GM21390 (cell line): ENCODE data around the gene SRC.

ENCODE experiments used
- ATAC-seq: cut with Tn5 transposase; IDR thresholded peaks from one replicate; pipeline ENCODE4 v1.9.1; 2021; ENCODE audit not compliant: unreplicated experiment

Gene SRC

DNA sequence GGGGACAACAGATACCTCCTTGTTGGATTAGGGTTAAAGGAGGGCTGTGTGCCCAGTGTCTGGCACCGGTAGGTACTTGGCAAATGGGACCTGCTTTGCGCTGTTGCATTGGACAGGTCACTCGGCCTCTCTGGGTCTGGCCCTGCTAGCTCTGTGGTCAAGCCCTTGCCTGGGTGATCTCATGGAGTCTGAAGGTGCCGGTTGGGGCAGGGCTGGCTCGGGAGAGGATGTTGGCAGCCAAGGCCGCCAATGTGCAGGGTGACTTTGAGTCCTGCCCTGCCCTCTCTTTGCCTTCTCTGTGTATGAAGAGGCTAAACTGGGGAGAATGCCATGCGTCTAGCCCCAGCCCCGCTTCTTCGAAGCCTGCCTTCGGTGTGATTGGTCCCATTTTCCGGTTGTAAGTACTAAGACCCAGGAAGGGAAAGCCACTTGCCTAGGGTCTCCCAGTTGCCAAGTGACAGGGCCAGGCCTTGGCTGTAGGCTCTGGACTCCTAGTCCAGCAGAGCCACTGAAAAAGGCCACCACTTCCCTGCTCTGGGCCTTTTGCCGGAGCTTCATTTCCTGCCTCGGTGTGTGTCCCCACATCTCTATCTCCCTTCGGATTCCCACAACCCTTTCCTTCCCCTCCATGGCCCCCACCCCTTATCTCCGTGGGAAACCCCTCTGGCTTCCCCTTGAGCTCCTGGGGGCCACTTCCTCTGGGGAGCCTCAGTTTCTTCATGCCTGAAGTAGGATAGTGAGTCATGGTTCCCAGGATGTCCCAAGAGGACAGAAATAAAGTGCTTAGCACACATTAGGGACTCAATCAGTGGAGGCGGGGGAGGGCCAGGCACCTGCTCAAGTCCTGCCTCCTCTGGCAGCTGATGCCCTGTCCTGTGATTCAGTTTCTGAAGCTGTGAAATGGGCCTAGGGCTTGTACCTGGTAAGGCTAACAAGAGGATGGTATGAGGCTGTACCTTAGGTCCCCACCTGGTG, 3.9 kb downstream of the SRC start:
- no peak for ATAC-seq

DNA sequence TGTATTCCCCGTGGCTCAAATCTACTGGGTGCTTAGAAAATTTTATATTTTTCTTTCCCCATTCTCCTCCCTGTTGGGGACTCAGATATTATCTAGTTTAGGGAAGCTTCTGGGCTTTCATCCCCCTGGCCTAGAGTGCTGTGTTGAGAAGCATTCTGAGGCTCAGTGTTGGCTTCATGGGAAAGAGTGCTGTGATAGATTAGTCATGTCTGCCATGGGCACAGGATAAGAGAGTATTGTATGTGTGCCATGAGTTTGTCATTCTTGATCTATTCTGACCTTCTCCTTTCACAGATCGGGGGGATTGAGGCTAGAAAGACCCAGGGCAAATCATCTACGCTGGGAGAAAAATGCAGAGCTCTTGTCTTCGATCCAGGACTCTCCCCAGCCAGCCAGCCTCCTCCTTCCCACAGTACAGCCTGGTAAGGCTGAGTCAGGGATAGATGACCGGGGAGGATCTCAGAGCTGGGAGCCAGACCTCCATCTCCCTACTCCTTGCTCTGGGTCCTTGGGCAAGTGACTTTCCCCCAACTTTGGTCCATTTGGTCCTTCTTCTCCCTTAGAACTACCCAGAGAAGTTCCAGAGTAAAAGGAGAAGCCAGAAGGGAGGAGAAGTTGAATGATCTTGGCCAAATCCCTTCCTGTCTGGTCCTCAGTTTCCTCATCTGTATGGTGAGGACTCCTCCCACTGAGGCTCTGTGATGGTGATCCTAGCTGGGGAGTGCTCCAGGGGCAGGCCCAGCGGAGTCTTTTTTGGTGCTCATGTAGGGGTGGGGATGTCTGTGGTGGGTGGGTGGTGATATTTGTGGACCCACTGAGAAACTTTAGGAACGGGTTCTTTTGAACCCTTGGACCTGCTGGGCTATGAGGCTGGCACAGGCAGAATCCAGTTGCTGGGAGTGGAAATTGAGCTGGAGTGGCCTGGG, 5.0 kb downstream of the SRC start:
- ATAC-seq: no peak

DNA sequence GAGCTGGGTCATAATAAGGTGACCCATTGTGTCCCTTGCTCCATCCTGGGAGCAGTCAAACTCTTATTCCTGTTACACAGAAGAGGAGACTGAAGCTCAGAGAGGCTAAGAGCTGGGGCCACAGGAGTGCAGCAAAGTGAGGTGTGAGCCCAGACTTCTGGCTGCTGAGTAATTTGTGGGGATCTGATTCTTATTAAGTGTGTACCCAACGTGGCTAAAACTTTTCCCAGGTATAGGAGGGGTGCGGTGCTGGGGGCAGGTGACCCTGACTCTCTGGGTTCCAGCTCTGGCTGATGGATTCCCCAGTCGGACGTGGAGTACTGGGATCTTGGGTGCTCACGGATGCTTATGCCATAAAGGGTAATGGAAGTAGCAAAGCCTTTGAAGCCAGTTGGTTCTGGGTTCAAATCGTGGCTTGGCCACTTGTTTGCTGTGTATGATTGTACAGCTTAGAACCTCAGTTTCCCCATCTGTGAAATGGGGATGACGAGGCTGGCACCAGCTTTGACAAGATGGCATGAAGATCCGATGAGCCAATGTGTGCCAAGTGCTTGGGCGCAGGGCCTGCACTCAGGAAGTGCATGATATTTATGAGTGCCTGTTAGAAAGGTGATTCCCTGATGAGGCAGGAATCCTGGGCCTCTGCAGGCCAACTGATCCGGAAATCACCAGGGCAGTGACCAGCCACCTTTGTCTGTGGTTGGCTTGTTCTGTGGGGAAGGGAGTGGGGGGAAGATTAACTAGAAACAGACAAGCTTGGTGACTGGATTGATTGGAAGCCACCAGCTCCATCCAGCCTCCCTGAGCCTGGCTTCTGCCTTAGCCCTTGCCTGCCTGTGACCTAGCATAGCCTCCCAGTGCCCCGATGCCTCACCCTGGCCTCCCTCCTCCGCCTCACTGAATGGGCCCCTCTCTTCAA, 6.0 kb downstream of the SRC start:
- no peak for ATAC-seq

DNA sequence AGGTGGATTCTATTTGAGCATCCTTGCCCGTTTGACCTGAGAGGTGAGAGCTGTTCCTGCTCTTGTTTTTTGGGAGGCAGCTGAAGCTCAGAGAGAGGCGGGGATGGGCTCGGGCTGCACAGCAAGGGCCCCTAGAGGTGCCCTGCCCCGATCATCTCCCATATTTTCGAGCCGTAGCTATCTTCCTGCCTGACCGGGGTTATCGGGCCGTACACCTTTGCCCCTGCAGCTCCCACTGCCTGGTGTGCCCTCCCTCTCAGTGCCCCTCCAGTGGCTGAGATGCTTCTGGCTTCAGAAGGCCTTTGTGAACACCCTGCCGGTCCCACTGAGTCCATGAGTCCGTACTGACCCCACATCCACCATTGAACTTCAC, 6.7 kb downstream of the SRC start:
- no peak for ATAC-seq

DNA sequence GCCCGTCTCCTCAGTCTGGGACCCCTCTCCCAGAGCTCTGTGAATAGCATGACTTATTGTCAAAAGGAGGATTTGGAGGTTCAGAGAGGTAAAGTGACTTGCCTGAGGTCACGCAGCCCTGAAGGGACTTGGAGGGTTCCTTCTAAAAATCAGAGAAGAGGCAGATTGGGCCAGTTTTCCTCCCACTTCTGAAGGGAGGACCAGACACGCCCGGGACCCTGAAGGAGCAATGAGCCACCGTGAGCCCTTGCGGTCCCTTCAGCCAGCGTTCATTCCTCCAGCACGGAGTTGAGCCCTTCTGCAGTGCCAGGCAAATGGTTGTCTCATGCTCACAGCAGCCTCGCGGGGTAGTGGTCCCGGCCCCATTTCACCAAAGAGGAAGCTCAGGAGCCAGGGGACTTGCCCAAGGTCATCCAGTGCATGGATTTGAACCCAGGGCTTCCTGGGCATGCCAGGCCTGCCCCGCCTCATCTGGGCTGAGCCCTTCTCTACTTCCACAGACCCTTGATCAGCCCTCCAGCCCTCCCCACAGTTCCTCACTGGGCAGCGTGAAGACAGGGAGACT, 7.4 kb downstream of the SRC start:
- ATAC-seq: no peak

DNA sequence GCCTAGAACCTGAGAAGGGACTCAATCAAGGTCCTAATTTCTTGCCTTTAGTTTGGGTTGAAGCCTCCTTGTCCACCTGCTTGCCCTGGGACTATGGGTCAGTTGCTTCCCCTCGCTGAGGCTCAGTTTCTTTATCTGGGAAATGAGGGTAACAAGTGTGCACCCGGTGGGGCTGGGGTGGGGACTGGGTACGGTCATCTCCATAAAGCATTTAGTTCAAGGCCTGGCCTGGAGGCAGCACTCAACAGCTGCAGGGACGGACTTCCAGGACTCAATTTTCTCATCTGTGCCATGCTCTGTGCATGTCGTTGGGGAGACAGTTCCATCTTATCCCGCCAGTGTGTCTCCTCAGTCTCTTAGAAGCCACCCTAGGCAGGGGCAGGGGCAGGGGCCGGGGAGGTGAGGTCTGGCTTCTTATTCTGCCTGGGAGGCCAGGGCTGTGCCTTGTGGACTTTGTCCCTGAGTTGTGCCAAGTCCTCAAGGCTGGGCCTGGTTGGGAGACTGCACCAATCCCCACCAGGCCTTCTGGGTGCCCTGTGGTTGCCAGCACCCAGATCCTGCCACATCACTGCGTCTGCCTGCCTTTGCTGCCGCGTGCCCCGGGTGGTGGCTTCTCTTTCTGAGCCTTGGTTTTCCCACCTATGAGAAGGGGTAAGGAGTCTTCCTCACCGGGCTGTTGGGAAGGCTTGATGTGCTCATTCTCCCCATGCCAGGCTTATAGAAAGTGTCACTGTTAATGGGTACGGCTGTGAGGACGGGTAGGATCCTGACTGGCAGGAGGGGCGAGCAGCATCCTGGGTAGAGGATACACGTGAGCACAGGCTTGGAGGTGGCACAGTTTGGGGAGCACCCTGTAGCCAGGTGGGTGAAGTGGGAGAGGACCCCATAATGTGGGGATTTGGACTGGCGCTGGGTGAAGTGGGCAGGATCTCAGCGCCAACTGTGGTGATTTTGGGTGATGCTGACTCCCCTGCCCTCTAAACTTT, 8.6 kb downstream of the SRC start:
- ATAC-seq: no peak

DNA sequence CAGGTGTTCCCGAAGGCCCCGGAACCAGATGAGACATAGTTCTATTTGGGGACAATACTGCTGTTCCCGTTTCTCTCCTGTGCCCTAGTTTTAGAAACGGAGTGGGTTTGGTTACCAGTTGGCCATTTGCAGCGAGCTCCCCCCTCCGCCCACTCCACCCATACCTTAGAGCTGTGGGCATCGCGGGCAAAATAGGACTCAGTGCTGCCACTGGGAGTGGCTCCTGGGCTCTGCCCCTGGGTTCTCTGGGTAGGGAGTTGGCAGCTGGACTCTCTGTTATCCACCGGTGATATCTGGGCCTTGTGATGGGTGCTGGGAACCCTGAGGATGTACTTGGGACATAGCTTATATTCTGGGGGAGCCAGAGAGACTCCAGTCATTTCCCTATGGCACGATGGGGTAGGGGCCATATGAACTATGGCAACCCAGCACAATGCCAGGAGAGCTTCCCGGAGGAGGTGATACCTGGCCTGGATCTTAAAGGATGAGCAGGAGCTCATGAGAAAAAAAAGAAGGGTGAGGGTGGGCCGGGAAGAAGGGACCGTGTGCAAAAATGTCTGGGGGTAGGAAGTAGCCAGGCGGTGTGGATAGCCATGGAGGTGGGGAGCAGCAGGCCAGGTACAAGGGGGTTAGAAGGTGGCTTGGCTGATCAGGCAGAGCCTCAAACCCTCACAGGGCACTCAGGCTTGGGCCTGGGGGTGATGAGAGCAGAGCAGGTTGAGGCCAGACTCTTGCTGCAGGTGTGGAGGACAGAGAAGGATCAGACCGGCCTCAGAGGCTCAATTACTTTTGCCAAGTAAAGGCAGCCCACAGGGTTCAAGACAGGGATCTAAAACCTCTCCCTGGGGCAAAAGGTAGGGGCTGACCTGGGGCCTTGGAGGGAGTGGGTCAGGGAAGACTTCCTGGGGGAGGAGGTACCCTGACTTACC, 9.6 kb downstream of the SRC start:
- ATAC-seq: no peak

DNA sequence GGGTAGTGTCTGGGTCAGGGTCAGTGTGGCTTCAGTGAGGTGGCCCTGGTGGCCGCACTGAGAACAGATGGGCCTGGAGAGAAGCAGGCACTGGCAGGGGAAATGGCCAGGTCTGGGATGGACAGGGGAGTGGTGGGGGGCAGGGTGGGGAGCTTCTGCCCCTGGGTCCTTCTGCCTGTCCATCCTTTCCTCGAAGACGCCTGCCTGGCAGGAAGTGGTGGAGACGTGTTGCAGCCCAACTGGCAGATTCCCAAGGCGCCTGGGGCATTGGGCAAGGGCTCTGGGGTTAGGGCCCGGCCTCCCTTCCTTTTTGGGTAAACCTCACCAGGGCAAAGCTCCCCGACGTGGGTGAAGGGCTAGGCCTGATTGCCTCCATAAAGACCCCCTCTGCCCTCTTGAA, 10.4 kb downstream of the SRC start:
- no peak for ATAC-seq

DNA sequence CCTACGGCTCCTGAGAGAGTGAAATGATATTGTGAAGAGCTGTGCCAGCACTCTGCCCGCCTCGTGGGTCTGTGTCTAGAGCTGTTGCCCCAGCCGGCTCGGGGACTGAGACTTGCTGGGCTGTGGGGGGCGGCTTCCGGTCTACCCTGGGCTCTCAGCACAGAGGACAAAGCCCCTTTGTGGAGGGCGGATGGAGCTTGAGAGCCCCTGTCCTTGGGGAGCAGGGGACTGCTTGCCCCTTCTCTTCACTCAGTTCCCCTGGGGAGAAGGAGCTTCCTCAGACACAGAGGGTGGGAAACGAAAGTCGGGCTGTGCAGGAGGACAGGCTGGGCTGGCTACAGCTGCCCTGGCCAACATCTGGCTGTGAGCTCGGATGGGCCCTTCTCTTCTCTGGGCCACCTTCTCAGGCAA, 11.0 kb downstream of the SRC start:
- no peak for ATAC-seq

DNA sequence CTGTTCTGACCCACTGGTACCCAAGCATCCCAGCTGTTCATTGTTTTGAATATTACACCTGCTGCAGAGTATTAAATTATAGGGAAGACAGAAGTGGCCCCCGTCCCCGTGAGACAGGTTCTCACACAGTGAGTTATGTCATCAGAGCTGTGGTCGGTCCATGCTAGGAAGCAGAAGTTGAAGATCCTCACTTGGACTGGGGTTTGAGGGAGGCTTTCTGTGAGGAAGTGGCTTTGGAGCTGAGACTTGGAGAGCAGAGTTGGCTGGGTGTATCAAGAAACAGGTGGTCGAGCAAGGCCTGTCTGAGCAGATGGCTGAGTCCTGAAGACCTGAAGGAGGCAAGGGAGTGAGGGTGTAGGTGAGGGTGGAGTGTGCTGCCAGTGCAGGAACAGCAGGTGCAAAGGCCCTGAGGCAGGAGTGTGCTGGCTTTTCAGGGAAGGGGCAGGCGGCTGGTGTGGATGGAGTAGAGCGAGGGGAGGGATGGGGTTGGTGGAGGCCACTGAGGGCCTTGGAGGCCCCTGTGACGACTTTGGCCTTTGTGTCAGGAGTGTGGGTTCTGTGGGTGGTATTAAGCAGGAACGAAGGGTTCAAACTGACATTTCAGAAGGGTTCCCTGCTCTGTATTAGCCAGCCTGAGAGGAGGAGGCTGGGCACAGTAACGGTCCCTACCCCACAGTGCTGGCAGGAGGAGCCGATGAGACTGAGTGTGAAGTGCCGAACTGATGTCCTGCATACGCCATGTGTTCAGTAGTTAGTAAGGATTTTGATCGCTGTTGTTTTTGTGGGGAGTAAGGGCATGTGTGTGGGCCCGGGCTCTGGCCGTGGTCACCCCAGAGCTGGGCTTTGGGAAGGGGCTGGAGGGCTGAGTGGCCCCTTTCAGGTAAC, 11.8 kb downstream of the SRC start:
- no peak for ATAC-seq

DNA sequence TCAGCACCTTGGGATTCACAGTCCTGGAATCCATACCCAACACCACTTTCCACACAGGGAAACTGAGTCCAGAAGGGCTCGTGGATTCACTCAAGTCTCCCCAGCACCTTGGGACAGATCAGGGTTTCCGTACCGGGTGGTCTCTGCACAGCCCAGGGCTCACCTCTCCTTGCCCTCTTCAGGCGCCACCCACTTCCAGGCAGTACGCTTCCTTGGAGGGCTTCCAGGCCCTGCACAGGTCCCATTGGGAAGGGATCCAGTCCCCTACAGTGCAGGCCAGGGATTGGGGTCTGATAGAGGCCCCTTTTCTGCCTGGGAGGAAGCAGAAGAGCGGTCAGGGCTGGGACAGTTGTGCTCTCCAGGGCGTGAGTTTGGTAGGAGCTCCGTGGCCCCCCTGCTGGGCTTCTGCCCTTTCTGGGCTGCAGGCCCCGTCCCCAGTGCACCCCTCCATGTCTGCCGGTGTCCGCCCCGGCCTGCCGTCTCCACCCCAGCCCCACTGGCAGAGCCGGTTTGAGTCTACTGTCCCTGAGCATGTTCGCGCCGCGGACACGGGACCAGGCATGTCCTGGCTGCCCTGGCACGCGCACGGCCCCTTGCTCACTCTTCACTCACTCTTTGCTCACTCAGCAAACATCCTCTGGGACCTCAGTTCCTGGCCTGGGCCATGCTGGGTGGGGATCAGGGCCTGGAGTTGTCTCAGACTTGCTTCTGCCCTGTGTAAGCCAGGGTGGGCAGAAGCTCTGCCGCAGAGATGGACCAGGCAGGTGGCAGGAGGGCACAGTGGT, 12.6 kb downstream of the SRC start:
- no peak for ATAC-seq

DNA sequence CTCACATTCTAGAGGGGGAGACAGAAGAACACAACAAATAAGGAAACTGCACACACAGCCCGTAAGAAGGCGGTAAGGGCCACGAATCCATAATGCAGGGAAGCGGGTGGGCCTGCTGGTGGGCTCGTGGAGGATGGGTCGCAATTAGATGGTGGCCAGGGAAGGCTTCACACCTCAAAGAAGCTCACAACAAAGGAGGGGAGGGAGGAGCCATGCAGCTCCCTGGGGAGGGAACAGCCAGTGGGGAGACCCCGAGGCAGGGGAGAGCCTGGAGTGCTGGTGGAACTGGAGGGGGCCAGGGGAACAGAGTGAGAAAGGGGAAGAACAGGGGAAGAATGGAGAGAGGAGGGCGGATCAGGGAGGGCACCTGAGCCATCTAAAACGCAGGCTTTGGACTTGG, 13.4 kb downstream of the SRC start:
- ATAC-seq: no peak

DNA sequence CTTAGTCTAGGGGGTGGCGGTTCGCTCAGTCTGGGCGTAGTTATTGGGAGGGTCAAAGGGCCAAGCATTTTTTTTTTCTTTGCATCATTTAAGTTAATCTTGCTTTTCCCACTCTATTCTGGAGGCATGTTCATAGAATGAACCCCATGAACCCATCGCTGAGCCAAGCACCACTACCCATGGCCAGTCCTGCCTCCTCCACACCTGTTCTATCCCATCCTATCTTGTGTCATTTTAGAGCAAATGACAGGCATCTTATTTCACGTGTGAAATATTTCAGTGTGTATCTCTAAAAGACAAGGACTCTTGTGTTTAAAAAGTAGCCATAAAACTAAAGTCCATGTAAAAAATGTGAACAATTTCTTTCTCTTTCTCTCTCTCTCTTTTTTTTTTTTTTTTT, 13.9 kb downstream of the SRC start:
- ATAC-seq: no peak

DNA sequence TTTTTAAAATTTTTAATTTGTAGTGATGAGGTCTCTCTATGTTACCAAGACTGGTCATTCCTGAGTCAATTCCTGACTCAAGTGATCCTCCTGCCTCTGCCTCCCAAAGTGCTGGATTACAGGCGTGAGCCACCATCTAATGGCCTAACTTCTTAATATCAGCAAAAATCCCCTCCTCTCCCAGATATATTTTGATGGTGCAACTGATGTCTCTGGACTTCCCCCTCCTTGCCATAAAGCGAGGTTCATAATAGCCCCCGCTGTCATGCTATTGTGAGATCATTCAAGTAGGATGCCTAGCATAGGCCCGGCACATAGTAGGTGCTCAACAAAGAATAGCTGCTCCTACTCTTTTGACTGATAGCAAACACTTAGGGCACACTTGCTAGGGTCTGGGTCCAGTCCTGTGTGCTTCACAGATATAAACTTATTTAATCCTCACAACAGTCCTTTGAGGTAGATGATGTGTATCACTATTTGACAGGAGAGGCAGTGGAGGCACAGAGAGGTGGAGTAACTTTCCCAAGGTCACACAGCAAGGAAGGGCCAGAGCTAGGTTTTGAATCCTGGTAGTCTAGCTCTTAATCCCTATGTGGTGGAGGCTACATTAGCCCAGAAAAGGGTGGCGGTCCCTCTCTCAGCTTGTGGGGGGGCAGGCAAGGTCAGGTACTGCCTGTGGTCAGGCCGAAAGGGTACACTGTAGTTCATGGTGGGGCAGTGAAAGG, 14.6 kb downstream of the SRC start:
- ATAC-seq: no peak

DNA sequence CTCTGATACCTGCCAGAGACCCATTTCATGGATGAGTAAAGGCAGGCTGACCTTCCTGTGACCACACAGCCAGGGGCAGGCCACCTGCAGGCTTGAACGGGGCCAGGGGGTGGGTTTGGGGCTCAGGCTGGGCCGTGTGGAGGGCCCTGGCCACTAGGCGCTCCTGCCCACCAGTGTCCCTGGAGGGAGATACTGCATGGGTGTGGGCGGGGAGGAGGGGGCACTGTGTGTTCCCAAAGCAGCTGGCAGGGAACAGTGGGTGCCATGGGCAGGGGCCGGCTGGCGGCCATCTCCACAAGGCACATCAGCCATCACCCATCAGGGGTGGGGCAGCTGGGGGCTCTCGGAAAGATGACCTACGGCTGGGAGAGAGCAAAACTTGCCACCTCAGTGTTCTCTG, 15.4 kb downstream of the SRC start:
- no peak for ATAC-seq

DNA sequence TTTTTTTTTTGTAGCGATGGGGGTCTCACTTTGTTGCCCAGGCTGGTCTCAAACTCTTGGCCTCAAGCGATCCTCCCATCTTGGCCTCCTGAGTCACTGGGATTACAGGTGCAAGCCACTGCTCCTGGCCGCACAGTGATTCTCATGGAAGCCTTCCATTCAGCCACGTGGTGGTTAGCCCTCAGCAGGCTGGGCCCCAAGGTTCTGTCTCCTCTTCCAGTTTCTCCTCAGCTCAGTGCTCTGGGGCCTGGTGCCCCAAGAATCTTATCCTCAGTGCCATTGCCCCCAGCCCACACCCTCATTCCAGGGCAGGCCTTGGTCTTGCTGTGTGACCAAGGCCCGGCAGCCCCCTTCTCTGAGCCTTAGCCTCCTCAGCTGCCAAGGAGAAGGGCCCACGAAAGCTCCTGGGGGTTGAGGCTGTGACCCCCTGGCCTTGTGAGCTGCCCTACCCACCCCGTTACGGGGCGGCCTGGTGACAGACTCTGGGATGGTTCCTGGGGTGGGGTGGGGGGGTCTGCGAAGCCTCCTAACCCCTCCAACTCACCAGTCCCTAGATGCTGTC, 16.4 kb downstream of the SRC start:
- no peak for ATAC-seq
